ENCODE data around the gene ZNF827.

Gene ZNF827

DNA sequence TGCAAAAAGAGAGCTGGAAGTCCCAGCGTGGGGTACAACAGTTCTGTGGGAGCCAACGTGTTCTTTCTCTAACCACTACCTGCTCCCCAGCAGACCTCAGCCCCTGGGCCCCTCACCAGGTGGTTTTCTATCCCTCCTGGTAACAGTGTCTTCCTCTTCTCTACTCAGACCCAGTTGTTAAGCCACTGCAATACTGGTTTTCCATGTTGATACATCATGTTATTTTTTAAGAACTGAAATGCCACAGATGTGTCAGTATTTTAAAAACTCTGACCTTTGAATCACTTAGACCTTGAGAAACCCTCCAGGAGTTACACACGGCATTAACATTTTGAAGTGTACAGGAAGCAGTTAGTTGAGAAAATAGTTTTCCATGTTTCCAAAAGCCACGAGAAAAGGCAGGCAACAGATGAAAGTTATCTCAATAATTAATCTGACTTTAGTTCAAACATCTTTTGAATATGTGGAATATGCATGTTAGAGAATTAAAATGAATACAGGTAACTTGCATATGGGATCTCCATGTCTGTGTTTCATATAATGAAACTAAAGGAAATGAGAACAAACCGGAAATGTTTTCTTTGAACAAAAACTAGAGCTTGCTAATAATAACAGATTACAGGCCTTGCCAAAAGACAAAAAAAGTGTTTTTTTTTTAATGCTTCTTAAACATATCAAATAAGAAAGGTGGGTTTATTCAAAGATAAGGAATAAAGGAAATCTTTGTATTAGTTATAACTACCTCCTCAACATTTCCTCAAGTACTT, 108.8 kb downstream of the ZNF827 start:
- no peak for DNase-seq (ENCODE audit: extremely low spot score)
- ChIA-PET POLR2A (no interaction called here), CTCF (no interaction called here)
- TF ChIP-seq NFRKB (IDR thresholded peaks at IDR 0.05) (no peak), LEF1 (IDR thresholded peaks at IDR 0.05; ENCODE audit: borderline replicate concordance) (no peak), FOXM1 (IDR thresholded peaks at IDR 0.05; ENCODE audit: borderline replicate concordance) (no peak), SUZ12 (IDR thresholded peaks at IDR 0.05) (no peak)

DNA sequence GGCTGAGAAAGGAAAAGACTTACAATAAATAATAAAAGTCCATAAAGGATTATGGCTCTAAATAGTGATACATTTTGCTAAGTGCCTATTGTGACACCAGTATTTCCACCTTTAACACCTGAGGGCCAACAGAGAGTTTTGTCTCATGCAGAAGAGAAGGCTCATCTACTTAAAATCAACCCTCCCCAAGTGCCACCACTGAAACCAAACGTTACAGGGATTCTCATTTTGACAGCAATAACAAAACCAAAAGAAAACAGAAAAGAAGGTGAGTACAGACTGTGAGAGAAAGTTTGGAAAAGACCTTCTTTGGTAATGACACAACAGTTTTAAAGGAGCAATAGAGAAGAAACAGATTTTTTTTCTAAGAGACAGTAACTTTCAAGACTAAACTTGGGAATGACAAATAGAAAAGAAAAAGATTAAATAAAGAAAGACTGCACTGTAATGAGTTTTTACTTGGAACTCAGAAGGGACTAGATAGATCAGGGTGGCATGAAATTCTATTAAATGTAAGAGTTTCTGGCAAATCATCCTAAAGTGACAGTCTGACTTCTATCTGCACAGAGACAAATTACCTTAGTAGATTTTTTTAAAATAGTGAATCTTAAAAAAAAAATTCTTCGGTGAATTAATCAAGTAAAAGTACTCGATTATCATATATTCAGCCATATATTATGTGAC, 109.7 kb downstream of the ZNF827 start:
- CTCF ChIA-PET: no interaction called here
- TF ChIP-seq ZNF384 (IDR thresholded peaks at IDR 0.05): no peak
- TF ChIP-seq FOXM1 (IDR thresholded peaks at IDR 0.05; ENCODE audit: borderline replicate concordance): no peak
- no peak for TF ChIP-seq ELF4 (IDR thresholded peaks at IDR 0.05)
- no peak for TF ChIP-seq HDGF (IDR thresholded peaks at IDR 0.05; ENCODE audit: borderline replicate concordance)
- TF ChIP-seq ARNT (IDR thresholded peaks at IDR 0.05): no peak
- TF ChIP-seq BHLHE40 (IDR thresholded peaks at IDR 0.05; ENCODE audit: borderline replicate concordance): no peak
- no peak for TF ChIP-seq L3MBTL2 (conservative IDR thresholded peaks at IDR 0.05)
- TF ChIP-seq NFRKB (IDR thresholded peaks at IDR 0.05): no peak
- TF ChIP-seq SP1 (IDR thresholded peaks at IDR 0.05): no peak
- TF ChIP-seq CTBP1 (IDR thresholded peaks at IDR 0.05; ENCODE audit: borderline replicate concordance): no peak
- TF ChIP-seq FOXK2 (IDR thresholded peaks at IDR 0.05): no peak
- no peak for TF ChIP-seq TARDBP (IDR thresholded peaks at IDR 0.05)
- TF ChIP-seq LEF1 (IDR thresholded peaks at IDR 0.05; ENCODE audit: borderline replicate concordance): no peak
- TF ChIP-seq PKNOX1 (IDR thresholded peaks at IDR 0.05): no peak
- TF ChIP-seq SUZ12 (IDR thresholded peaks at IDR 0.05): no peak
- TF ChIP-seq FOXA1 (IDR thresholded peaks at IDR 0.05): no peak
- no peak for DNase-seq (ENCODE audit: extremely low spot score)
- POLR2A ChIA-PET: no interaction called here

DNA sequence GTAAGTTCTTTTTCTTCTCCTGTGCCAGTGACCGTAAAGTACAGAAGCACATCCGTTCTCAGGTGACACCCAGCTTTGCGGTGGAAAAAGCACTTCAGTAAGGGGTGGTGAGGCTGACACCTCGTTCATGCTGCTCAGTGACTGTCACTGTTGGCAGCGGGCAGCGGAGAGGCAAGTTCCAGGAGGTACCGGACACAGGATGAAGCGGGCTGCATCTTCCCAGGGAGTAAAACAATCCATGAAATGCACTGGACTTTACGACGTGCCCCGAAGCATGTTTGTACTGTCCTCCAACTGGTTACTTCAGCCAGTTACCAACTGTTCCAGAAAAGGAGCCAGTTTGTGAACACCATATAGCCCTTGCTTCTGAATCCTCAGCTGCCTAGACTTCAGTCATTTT, 110.7 kb downstream of the ZNF827 start:
- CTCF ChIA-PET: no interaction called here
- TF ChIP-seq FOXK2 (IDR thresholded peaks at IDR 0.05): no peak
- no peak for TF ChIP-seq LEF1 (IDR thresholded peaks at IDR 0.05; ENCODE audit: borderline replicate concordance)
- no peak for TF ChIP-seq ELF4 (IDR thresholded peaks at IDR 0.05)
- no peak for TF ChIP-seq CTBP1 (IDR thresholded peaks at IDR 0.05; ENCODE audit: borderline replicate concordance)
- TF ChIP-seq BHLHE40 (IDR thresholded peaks at IDR 0.05; ENCODE audit: borderline replicate concordance): no peak
- TF ChIP-seq FOXM1 (IDR thresholded peaks at IDR 0.05; ENCODE audit: borderline replicate concordance): no peak
- TF ChIP-seq SUZ12 (IDR thresholded peaks at IDR 0.05): no peak
- TF ChIP-seq FOXA1 (IDR thresholded peaks at IDR 0.05): no peak
- no peak for TF ChIP-seq NFRKB (IDR thresholded peaks at IDR 0.05)
- TF ChIP-seq TARDBP (IDR thresholded peaks at IDR 0.05): no peak
- POLR2A ChIA-PET: no interaction called here
- no peak for DNase-seq (ENCODE audit: extremely low spot score)

- no peak for DNase-seq (ENCODE audit: extremely low spot score)
- POLR2A ChIA-PET: no interaction called here
- TF ChIP-seq LEF1 (IDR thresholded peaks at IDR 0.05; ENCODE audit: borderline replicate concordance) (no peak), SUZ12 (IDR thresholded peaks at IDR 0.05) (no peak), FOXM1 (IDR thresholded peaks at IDR 0.05; ENCODE audit: borderline replicate concordance) (no peak), FOXK2 (IDR thresholded peaks at IDR 0.05) (no peak), ARNT (IDR thresholded peaks at IDR 0.05) (no peak), NFRKB (IDR thresholded peaks at IDR 0.05) (no peak)
- CTCF ChIA-PET: interaction anchor here (0.6 kb wide), 1 partner anchor 323 kb away, joined by 9 read pairs; no protein-coding TSS in a partner anchor
These were observed 113.4 kb downstream of the ZNF827 start for GRCh38 chr4:145825255-145825654.

DNA sequence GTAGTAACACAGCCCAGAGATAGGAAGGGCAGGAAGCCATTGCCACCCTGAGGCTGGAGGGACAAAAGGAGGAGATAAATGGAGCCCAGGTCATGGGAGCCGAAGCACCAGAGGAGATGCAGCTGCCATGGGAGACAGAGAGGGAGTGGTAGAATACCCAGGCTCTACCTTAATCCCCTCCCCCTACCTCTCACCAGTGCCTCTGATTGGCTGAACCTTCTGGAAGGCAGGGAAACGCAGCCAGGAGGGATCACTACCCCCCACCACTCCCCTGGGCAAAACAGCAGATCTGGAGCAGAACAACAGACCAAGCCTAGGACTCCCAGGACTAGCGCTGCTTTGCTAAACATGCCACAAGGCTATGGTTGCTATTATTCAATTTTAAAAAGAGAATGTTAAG, 114.2 kb downstream of the ZNF827 start:
- POLR2A ChIA-PET: no interaction called here
- CTCF ChIA-PET: no interaction called here
- DNase-seq (ENCODE audit: extremely low spot score): no peak
- no peak for TF ChIP-seq CTBP1 (IDR thresholded peaks at IDR 0.05; ENCODE audit: borderline replicate concordance)
- TF ChIP-seq FOXK2 (IDR thresholded peaks at IDR 0.05): no peak
- TF ChIP-seq LEF1 (IDR thresholded peaks at IDR 0.05; ENCODE audit: borderline replicate concordance): no peak
- no peak for TF ChIP-seq PKNOX1 (IDR thresholded peaks at IDR 0.05)
- no peak for TF ChIP-seq FOXA1 (IDR thresholded peaks at IDR 0.05)

- POLR2A ChIA-PET: no interaction called here
- TF ChIP-seq BHLHE40 (IDR thresholded peaks at IDR 0.05; ENCODE audit: borderline replicate concordance) (no peak), SUZ12 (IDR thresholded peaks at IDR 0.05) (no peak), FOXK2 (IDR thresholded peaks at IDR 0.05) (no peak)
- no peak for DNase-seq (ENCODE audit: extremely low spot score)
- CTCF ChIA-PET: no interaction called here
These were observed 114.9 kb downstream of the ZNF827 start for GRCh38 chr4:145823743-145824142.

DNA sequence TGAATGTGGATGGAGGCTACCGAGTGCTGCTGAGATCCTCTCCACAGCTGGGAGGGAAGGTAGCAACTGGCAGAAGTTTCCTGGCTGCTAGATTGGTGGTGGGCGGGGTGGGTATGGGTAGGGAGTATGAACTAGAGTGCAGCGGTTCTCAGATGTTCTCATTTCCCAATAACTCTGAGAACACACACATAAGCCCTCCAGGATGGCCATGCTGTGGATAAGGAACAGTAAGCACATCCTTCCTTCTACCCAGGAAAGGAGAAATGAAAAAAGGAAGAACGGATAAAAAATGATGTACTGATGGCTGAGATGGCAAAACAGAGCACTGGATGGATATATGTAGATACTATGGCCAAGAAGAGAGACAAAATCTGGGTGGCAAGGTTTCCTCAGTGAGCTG, 116.0 kb downstream of the ZNF827 start:
- DNase-seq (ENCODE audit: extremely low spot score): no peak
- TF ChIP-seq FOXA1 (IDR thresholded peaks at IDR 0.05) (no peak), L3MBTL2 (conservative IDR thresholded peaks at IDR 0.05) (no peak), TARDBP (IDR thresholded peaks at IDR 0.05) (no peak), HDGF (IDR thresholded peaks at IDR 0.05; ENCODE audit: borderline replicate concordance) (no peak), PKNOX1 (IDR thresholded peaks at IDR 0.05) (no peak), ZNF384 (IDR thresholded peaks at IDR 0.05) (no peak)
- CTCF ChIA-PET: no interaction called here
- POLR2A ChIA-PET: no interaction called here

Measured in HEK293T (cell line).